Transverse colon (tissue), 3 donors: ENCODE measurements around the gene IGF2BP3.

Source experiments
- EP300 ChIP-seq: sonication (generic); formaldehyde crosslinking; IDR thresholded peaks from one replicate; pipeline ENCODE4 v1.6.1; 2017; ENCODE audit warnings: antibody characterized with exemption, low read depth
- POLR2A ChIP-seq: fragments of 450-650 bp; IDR thresholded peaks from one replicate; pipeline ENCODE4 v1.6.1; 2016; ENCODE audit warnings: antibody characterized with exemption, mild to moderate bottlenecking, moderate library complexity
- TF ChIP-seq, protein P1 (sequence below), 5 experiments: fragments of 200-600 bp in 3 of 5; fragments of 450-650 bp in 2 of 5; sonication (generic) in 3 of 5; IDR thresholded peaks; 1 replicate in 2 of 5; 2 replicates in 3 of 5; pipeline ENCODE4 v1.5.1; 2016 to 2017; ENCODE audit warnings: antibody characterized with exemption in 5 of 5, inconsistent platforms in 3 of 5, mild to moderate bottlenecking in 2 of 5, moderate library complexity in 1 of 5

GRCh38 chr7:23434147-23434917, 36.0 kb downstream of the IGF2BP3 start:
- TF ChIP-seq EP300 (no peak), POLR2A (no peak)
- TF ChIP-seq, protein P1, sequence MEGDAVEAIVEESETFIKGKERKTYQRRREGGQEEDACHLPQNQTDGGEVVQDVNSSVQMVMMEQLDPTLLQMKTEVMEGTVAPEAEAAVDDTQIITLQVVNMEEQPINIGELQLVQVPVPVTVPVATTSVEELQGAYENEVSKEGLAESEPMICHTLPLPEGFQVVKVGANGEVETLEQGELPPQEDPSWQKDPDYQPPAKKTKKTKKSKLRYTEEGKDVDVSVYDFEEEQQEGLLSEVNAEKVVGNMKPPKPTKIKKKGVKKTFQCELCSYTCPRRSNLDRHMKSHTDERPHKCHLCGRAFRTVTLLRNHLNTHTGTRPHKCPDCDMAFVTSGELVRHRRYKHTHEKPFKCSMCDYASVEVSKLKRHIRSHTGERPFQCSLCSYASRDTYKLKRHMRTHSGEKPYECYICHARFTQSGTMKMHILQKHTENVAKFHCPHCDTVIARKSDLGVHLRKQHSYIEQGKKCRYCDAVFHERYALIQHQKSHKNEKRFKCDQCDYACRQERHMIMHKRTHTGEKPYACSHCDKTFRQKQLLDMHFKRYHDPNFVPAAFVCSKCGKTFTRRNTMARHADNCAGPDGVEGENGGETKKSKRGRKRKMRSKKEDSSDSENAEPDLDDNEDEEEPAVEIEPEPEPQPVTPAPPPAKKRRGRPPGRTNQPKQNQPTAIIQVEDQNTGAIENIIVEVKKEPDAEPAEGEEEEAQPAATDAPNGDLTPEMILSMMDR (IDR thresholded peaks at IDR 0.05), result no peak
